HG03558 (cell line): ENCODE measurements around the gene VTCN1.
"Not testable (repeated sequence)": the region's sequence is repeated elsewhere in the genome, so short reads cannot be mapped to it uniquely, and the experiment has no call there.

Experiments used
- ATAC-seq: cut with Tn5 transposase; IDR thresholded peaks from one replicate; pipeline ENCODE4 v1.9.1; 2021; ENCODE audit warnings: moderate number of reproducible peaks; ENCODE audit not compliant: unreplicated experiment; ENCODE audit errors: extremely low read depth

Gene VTCN1

DNA sequence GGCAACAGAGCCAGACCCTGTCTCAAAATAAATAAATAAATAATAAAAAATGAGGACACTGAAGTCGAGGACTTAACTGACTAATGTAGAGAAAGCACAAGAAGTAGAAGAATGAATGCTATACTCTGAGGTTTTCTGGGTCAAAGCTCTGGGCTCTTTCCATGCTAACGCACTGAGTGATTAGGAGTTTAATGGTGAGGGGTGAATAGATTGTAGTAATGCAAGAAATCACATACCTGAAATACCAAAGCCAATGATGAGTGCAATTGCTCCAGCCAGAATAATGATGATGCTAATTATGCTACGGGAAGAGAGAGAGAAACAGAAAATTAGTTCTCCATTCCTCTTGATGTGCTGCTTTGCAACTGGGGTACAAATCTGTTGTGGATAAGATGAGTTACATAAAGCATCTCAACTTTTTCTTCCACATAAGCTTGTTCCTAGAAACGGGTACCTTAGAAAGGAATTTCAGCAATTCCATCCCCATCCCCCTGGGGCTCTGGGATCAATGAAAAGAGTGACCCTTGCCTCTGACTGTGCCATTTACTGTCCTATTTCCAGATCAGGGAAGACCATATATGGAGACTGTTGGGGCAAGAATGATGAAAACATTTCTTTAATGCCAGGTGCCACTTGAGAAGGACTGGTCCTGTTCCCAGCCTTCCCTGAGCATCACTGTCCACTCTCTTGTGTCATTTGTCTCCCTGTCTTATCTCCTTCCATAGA is 40.7 kb downstream of the VTCN1 start:
- no peak for ATAC-seq

DNA sequence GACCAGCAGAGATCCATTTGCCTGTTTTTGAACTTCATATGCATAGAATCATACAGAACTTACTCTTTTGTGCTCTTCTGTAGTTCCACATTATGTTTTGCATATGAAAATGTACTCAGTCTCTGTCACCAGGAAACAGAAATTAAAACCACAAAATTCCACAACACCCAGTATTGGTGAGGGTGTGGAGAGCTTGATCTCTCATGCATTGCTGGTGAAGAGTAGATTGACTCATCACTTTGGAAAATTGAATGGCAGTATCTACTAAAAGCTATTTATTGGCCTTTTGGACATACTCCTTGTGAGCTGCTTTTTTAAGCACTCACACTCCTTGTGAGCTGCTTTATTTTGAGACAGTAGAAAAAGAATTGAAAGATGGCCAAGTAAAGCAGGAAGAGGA is 43.3 kb downstream of the VTCN1 start:
- no peak for ATAC-seq

DNA sequence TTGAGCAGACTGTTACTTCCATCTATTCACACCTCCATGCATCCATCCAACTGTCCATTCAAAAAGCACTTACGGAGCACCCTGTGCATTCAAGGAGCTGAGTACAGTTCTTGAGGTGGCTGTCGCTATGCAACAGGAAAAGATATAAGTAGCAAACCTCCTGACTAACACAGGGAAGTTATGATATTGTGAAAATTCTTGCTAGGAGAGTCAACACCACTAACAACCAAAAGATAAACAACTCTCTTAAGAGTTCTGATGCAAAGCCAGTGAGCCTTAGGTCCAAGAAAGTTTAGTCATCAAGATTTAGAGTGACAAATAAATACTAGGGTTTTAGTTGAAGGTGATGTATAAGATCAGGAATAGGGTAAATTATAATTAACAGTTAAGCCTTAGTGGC is 44.7 kb downstream of the VTCN1 start:
- no peak for ATAC-seq

DNA sequence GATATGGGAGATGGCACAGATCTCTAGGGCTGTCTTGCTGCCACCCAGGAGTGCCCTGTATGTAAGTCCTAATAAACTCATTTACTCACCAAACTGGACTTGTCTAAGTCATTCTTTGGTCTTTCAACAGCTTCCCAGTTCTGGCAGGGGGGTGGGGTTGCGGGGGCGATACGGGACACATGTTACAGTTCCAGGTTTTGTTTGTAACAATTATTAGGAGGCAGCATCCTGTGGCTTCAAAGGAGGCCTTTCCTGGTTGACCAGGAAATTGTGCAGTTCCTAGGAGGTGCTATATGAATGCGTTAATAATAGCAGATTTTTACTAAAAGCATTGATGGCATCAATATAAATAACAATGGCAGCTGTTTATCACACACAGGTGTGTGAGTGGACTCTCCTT is 46.5 kb downstream of the VTCN1 start:
- ATAC-seq = no peak

DNA sequence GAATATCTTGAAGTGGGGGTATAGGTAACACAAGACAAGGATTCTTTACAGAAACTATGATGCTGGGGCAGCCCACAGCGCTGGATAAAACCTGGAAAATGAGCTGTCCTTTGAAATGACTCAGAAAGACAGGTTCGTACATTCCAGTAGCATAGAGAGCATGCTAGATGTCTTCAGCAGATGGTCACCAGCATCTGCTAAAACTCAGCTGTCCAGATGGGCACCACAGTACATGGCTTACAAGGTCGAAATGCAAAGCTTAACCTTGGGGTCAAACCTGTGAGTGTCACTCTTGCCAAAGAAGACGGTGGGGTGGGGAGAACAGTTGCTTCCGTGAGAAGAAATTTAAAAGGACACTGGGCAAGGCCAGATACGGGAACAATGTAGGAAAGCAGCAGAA is 47.9 kb downstream of the VTCN1 start:
- ATAC-seq = no peak

DNA sequence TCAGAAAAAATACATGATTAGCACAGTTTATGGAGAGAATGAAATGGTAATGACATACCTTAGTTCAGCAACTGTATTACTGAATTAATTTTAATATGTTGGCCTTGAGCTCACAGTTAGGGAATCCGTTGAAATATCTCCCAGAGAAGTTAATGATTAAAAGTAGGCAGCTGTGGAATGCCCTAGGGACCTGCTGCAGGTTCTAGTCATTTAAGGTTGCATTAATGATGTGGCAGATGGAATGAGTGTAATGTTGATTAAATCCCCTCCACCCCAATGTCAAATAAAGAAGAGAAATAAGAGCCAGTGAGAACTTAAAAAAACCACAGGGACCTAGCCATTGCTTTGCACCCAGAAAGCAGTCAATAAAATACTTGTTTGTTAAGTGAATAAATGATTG is 48.8 kb downstream of the VTCN1 start:
- ATAC-seq = no peak

DNA sequence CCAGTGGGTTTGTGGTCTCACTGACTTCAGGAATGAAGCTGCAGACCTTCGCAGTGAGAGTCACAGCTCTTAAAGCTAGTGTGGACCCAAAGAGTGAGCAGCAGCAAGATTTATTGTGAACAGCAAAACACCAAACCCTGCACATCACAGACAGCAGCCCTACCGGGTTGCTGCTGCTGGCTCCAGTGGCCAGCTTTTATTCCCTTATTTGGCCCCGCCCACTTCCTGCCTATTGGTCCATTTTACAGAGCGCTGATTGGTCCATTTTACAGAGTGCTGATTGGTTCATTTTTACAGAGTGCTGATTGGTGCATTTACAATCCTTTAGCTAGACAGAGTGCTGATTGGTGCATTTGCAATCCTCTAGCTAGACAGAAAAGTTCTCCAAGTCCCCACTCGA is 59.4 kb downstream of the VTCN1 start:
- not testable (repeated sequence) for ATAC-seq

DNA sequence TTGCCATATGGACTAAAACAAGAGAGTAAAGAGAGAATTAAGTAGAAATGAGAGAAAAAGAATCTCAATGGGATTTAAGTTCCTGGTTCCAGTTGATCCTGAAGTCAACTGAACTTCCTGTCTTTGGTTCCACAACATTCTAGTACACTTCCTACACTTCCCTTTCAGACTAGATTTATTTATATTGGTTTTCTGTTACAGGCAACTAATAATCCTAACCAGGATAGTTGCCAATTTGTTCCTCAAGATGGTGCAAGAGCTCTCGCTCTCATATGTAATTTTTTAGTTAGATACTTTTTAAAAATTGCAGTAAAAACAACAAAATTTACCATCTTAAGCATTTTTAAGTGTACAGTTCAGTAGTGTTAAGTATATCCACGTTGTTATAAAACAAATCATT is 60.4 kb downstream of the VTCN1 start:
- ATAC-seq = no peak

DNA sequence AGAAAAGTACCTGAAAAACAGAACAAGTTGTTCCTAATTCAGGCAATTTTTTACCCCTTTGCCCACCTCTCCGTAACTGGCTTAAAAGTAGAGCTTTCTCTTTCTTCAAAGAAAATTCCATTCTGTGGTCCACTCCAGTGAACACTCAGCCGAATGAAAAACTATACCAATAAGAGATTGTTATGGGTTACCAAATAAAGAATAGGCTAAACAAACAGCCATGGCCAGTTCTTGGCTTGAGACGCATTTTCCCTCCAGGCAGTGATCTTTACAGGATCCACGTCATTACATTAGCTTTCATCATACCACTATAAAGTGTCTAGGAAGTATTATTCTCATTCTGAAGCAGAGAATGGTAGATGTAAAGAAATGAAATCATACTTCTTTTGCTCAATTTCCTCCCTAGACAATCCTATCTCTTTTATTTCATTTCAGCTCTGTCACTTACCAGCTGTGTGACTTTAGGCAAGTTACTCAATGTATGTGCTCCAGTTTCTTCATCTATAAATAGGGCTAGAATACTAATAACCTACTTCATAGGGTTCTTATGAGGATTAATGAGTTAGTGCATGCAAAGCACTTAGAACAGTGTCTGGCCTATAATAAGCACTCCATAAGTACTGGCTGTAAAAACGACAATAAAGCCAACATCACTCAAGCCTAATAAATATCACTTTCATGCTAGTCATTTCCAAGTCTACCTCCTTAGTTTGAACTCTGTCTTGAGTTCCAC is 62.7 kb downstream of the VTCN1 start:
- no peak for ATAC-seq

DNA sequence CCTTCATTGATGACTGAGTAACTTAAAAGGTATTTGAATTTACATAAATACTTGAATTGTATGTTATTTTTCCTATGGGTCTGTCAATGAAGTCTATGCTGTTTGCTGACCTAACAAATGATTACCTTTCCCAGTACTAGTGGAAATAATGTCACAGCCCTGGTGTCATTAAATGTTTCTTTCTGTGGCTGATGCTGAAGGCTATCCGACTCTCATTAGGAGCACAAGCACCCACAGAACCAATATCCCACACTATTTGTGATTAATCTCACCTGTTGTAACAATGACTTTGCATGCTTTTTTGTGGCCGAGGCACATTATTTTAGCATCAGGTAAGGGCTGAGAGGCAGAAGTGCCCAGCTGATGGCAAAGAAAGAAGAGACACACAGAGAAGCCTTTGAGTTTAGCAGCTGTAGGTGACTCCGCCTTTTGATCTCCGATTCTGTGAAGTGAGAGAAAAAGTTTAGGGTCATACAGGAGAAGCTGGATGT is 63.3 kb downstream of the VTCN1 start:
- no peak for ATAC-seq

DNA sequence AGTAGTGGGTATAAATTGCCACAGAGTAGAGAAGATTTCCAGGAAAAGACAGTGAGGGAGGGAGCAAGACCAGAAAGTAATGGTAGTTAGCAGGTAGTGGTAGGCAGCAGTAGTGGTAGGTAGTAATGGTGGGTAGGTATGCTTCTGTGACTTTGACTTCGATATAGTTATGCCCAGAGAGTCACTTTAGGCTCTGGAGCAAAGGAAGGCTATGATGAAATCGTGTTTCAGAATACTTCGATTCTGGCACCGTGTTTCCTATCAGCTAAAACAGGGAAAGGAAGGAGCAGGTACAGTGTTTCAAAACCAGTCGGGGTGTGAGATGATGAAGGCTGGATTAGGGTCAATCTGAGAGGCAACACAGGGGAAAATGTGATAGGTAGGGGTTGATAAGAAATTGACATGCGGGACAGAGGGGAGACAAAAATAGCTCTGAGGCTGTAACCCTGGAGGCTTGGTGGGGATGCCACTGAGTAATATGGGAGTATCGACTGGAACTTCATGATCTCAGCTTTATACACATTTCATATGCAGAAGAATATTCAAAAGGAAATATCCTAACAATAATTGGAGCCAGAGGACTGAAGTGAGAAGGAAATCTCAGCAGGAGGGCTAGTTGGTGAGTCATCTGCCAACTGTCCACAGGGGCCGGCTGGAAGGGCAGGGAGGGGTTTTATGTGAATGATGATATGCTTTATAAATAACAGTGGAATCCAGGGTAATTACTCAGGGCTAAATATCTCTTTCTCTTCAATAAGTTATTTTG is 64.0 kb downstream of the VTCN1 start:
- ATAC-seq = no peak

DNA sequence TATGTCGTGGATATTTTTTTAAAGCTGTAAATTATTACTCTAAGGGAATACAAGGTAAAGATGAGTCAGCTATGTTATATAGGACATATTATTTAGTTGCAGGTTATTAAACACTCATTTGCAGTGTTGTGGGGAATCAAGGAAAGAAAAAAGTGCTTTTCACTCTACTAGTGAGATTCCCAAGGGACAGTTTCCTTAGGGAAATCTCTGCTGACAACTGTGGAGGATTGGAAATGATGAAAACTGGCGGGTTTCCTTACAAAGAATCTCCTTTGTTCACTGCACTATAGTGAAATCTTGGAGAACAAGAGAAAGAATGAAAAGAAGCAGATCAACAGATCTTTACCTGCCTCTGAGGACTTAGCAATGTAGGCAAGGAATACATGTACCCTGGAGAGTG is 64.7 kb downstream of the VTCN1 start:
- ATAC-seq = no peak

DNA sequence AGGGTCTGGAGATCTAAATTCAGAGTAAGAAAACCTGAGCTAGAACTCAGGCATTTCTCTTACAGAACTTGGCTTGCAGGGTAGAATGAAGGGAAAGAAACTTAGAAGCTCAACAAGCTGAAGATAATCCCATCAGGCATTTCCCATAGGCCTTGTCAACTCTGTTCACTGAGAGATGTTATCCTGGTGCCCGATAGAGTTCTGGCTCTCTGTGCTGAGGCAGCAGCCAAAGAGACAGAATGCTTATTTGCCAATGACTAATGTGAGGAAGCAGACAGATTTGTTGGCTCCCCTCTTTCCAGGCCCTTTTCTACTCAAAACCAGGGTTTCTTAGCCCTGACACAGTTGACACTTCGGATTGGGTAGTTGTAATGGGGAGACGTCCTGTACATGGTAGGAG is 66.9 kb downstream of the VTCN1 start:
- no peak for ATAC-seq

DNA sequence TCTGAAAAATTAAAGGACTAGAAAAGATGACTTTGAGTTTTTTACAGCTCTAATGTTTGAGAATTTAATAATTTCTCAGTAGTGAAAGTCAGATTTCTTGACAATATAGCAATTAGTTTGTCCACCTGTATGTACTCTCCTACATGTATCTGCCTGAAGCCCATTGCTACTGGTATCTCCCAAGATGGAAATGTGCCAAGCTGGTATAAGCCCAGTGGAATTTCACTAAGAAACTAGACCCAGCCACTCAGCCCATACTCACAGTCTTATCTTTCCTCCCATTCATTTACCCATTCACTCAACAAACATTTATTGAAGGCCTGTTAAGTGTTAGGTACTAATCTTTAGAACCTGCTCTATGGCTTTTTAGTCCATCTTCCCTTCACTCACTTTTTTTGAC is 67.6 kb downstream of the VTCN1 start:
- no peak for ATAC-seq

DNA sequence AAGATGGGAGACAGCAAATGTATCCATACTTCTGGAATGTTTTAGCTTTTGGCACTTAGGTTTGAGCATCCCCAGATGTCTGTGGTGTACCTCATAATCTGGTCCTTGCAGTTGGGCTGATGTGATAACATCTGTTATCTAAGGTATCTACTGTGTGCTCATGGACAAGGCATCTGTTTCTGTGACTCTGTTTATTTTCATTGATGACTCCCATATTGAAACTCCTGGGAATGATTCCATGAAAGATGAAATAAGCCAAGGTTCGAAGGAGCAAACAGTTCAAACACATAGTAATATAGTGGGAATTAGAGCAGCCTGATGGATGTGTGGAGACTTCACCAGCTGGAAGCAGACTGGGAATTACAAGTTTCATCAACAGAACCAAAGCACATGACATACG is 68.5 kb downstream of the VTCN1 start:
- ATAC-seq = no peak

DNA sequence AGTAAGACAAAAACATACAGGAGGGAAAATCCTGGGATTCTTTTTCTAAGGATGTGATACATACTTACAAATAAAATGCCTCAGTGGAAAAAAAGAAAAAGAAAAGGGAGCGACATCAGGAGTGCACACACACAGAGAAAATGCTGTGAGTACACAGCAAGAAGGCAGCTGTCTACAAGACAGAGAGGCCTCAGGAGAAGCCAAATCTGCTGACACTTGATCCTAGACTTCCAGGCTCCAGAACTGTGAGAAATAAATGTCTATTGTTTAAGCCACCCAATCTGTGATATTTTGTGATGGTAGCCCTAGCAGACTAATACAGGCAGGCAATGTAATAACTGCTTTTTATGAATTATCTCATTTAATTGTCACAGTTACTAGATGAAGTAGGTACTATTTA is 72.2 kb downstream of the VTCN1 start:
- no peak for ATAC-seq

DNA sequence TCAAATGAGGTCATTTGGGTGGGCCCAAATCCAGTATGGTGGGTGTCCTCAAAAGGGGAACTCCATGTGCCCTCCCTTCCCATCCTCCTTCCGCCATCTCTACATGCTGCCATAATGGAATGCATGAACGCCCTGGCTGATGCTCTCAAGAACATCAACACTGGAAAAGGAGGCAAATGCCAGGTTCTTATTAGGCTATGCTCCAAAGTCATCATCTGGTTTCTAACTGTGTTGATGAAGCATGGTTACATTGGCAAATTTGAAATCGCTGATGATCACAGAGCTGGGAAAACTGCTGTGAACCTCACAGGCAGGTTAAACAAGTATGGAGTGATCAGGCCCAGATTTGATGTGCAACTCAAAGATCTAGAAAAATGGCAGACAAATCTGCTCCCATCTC is 72.6 kb downstream of the VTCN1 start:
- ATAC-seq = no peak

DNA sequence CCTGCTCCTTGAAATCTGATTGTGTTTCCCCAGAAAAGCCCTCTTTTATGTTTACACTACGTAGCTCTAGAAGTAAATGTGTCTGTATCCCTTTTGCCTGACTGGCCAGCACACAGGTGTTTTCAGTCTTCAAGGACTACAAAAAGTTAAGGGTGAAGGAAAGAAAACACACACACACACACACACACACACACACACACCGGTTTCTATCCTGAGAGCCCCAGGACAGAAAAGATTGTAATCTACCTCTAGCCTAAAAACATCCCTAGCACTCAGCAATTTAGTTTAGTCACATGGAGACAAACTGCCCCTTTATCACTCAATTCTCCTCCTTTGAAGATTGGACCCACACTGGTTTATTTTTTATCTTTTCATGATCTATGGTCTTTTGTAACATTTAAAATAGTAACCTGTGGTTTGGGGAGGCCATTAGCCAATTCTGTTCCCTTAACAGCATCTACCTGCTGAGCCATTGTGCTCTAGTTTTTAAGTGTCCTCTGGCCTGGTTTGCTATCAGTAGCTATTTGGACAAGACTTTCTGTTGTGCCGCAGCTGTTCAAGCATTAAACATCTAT is 73.4 kb downstream of the VTCN1 start:
- no peak for ATAC-seq

DNA sequence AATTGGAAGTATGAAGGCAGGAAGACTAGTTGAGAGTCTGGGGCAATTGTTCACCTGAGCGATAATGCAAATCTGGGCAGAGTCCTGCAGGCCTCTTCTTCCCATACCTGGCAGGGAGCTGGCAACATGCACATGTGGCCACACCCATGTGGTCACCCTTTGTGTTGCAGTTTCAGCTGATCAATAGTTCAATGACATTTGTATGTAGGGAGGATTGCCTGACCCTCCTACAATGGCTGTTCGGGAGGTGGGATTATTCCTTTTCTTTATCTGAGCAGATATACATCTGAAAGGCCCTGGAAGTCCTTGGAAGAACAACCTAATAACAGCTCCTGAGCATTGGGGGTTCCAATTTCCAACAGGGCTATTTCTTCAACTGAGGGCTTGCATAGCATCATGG is 74.0 kb downstream of the VTCN1 start:
- ATAC-seq = no peak

DNA sequence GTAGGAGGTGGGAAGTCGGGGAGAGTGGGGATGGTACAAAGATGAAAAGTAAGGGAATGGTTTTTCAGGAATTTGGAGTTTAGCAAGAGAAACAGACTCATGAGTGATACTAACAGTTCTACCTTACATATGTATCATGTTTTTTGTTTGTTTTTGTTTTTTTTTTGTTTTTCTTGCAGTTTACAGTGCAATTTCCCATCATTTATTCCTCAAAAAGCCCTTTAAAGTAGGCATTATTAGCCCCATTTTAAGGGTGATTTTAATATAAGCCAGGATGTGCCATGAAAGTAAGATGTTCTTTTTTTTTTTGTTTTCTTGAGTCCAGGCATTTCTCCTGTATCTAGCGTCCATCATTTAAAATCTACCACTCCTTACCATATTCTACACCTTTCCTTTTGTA is 75.4 kb downstream of the VTCN1 start:
- ATAC-seq = no peak

DNA sequence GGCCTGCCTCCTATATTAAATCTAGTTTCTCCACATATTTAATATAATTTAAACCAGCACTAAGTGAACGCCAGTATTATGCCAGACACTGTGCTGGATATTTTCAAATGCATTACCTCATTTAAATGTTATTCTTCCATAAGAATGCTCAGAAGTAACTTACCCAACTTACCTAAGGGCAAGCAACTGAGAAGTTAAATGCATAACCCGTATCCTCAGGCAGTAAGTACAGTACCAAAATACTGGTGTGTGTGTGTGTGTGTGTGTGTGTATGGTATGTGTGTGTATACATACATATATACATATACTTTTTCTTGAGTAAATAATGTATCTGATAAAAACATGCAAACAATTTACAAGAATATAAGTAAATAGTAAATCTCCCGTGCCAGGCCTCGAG is 80.2 kb downstream of the VTCN1 start:
- no peak for ATAC-seq
